Measurements from ENCODE around the gene ORM1.

ORM1 gene

GRCh38 chr9:114350636-114351401 lies 27.9 kb downstream of the ORM1 start:
- peak overlapping the region; percentile 62 to 96 (median 84) for H3K4me2 ChIP-seq
- H3K36me3 ChIP-seq, result peaks cover 93 to 96% (median 94%) of the 10 kb centered on the region in 11 experiments
- peak overlapping the region in 9 of 11 experiments; percentile 36 to 79 (median 65); a peak in 11 of 22 replicates for H3K9ac ChIP-seq
- H3K4me1 ChIP-seq, result peaks cover 30 to 77% (median 64%) of the 10 kb centered on the region in 10 experiments
- no peaks in the 10 kb centered on the region for H3K27me3 ChIP-seq
- H3K27ac ChIP-seq, result peak overlapping the region; percentile 20 to 92 (median 79); a peak in 19 of 22 replicates
- H4K20me1 ChIP-seq, result peaks cover 0 to 37% (median 22%) of the 10 kb centered on the region in 11 experiments; a peak in 14 of 22 replicates
- no peak overlapping the region; a peak in 1 of 20 replicates for H3K4me3 ChIP-seq
- no peak for TF ChIP-seq Cebpa-rat (IDR thresholded peaks at IDR 0.05)
- no peaks in the 10 kb centered on the region for H3K9me3 ChIP-seq (replicated peaks in 1 of 11)

DNA sequence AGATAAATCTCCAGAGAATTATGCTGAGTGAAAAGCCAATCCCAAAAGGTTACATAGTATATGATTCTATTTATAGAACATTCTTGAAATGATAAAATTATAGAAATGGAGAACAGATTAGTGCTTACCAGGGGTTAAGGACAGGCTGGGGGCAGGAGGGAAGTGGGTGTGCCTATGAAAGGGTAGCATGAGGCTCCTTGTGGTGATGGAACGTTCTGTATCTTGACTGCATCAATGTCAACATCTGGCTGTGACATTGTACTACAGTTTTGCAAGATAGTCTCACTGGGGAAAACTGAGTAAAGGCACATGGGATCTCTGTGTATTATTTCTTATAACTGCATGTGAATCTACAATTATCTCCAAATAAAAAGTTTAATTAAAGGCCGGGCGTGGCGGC lies 29.0 kb downstream of the ORM1 start:
- Histone ChIP-seq H3K4me3 (no peak overlapping the region), H3K9ac (peak overlapping the region in 3 of 11 experiments; percentile 14 to 28 (median 18); a peak in 1 of 22 replicates), H3K36me3 (peaks cover 93 to 96% (median 94%) of the 10 kb centered on the region in 11 experiments), H3K27me3 (no peaks in the 10 kb centered on the region), H3K27ac (peak overlapping the region in 6 of 11 experiments; percentile 22 to 92 (median 56); a peak in 10 of 22 replicates), H3K4me1 (peaks cover 30 to 80% (median 66%) of the 10 kb centered on the region in 10 experiments), H3K9me3 (replicated peaks in 1 of 11) (no peaks in the 10 kb centered on the region), H4K20me1 (peaks cover 0 to 43% (median 25%) of the 10 kb centered on the region in 11 experiments; a peak in 14 of 22 replicates), H3K4me2 (peak overlapping the region in 10 of 11 experiments; percentile 14 to 88 (median 32); a peak in 13 of 22 replicates)
- TF ChIP-seq Cebpa-rat (IDR thresholded peaks at IDR 0.05), result no peak

GRCh38 chr9:114355821-114356220 lies 32.9 kb downstream of the ORM1 start:
- Histone ChIP-seq H3K9ac (0 out of 22 replicates have a peak overlapping the region, but pooled peaks of 2 of the 11 experiments have one; percentile 2 to 19), H3K4me1 (peaks cover 0 to 75% (median 46%) of the 10 kb centered on the region in 10 experiments; a peak in 19 of 20 replicates), H3K4me2 (no peak overlapping the region), H3K9me3 (replicated peaks in 1 of 11) (no peaks in the 10 kb centered on the region), H3K4me3 (no peak overlapping the region), H3K27me3 (no peaks in the 10 kb centered on the region), H3K36me3 (peaks cover 98 to 100% (median 99%) of the 10 kb centered on the region in 11 experiments), H3K27ac (peak overlapping the region in 4 of 11 experiments; percentile 15 to 57 (median 28); a peak in 6 of 22 replicates), H4K20me1 (peaks cover 0 to 36% (median 12%) of the 10 kb centered on the region in 11 experiments; a peak in 8 of 22 replicates)
- no peak for TF ChIP-seq Cebpa-rat (IDR thresholded peaks at IDR 0.05)

DNA sequence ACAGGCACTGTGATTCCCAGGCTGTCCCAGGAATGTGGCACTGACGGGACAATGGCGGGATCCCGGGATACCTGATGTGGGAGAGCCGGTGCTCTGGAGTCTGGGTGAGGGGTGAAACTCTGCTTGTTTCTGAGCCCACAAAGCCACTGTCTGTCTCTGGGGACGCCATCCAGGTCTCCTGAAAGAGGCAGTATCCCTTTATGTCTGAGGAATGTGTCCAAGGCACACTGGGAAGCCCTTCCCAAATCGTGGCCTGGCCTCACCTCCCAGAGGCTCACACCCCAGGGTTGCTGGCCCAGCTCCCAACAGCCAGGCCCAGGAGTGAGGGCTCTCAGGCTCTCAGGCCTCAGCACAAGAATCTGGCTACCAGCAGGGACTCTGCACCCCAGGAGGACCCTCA lies 33.9 kb downstream of the ORM1 start:
- no peak for TF ChIP-seq Cebpa-rat (IDR thresholded peaks at IDR 0.05)
- Histone ChIP-seq H4K20me1 (peaks cover 0 to 36% (median 12%) of the 10 kb centered on the region in 11 experiments; a peak in 8 of 22 replicates), H3K36me3 (peaks cover 98 to 100% (median 99%) of the 10 kb centered on the region in 11 experiments)

DNA sequence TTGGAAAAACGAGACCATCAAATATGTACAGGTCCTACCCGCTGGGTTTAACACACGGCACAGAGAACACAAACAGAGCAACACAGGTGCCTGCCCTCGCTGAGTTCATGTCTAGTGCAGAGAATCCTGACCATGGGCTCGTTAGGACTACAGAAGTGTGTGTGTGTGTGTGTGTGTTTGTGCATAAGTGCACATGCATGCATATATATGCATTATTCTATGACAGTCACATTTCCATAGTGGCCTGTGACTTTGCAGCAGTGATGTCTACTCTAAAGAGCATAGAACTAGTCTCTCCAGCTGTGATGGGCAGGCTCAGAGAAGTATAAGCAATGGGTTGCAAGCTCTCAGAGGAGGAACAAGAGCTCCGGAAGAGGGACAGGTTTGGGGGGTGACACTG lies 34.5 kb downstream of the ORM1 start:
- Histone ChIP-seq H3K4me3 (no peak overlapping the region), H3K9ac (peak overlapping the region in 6 of 11 experiments; percentile 21 to 50 (median 44); a peak in 4 of 22 replicates), H4K20me1 (peaks cover 0 to 36% (median 12%) of the 10 kb centered on the region in 11 experiments; a peak in 8 of 22 replicates), H3K9me3 (replicated peaks in 1 of 11) (no peaks in the 10 kb centered on the region), H3K4me1 (peaks cover 8 to 73% (median 45%) of the 10 kb centered on the region in 10 experiments), H3K27ac (peak overlapping the region in 8 of 11 experiments; percentile 9 to 61 (median 49); a peak in 10 of 22 replicates), H3K27me3 (no peaks in the 10 kb centered on the region), H3K4me2 (no peak overlapping the region), H3K36me3 (peaks cover 98 to 100% (median 99%) of the 10 kb centered on the region in 11 experiments)
- no peak for TF ChIP-seq Cebpa-rat (IDR thresholded peaks at IDR 0.05)

More for the DNA sequence above, 33.9 kb downstream of the ORM1 start:
- Histone ChIP-seq H3K4me2 (no peak overlapping the region), H3K4me1 (peaks cover 3 to 73% (median 45%) of the 10 kb centered on the region in 10 experiments), H3K9me3 (replicated peaks in 1 of 11) (no peaks in the 10 kb centered on the region), H3K9ac (peak overlapping the region in 9 of 11 experiments; percentile 2 to 50 (median 25); a peak in 7 of 22 replicates), H3K4me3 (no peak overlapping the region), H3K27me3 (no peaks in the 10 kb centered on the region), H3K27ac (peak overlapping the region in 9 of 11 experiments; percentile 9 to 61 (median 43); a peak in 12 of 22 replicates)

DNA sequence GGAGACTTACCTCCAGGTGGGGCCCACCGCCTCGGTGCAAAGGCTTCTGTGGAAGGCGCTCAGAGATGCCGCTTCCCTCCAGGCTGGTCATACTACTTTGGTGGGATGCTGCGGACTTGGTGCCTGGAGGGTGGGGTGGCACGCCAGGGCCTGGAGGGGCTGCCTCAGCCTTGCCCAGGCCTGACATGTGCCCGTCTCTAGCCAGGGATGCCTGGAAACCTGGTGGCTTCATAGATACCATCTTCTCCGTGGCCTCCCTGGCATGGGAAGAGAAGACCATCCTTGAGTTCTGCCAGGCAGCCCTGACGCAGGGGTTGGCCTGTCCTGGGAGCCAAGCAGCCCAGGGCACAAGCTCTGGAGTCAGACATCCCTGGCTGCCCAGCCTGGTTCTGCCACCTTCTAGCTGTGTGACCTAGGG lies 35.0 kb downstream of the ORM1 start:
- no peaks in the 10 kb centered on the region for H3K9me3 ChIP-seq (replicated peaks in 1 of 11)
- no peak for TF ChIP-seq Cebpa-rat (IDR thresholded peaks at IDR 0.05)
- peaks cover 14 to 73% (median 45%) of the 10 kb centered on the region in 10 experiments for H3K4me1 ChIP-seq
- no peak overlapping the region for H3K4me3 ChIP-seq
- no peaks in the 10 kb centered on the region for H3K27me3 ChIP-seq
- H3K9ac ChIP-seq, result peak overlapping the region in 6 of 11 experiments; percentile 4 to 40 (median 14); a peak in 5 of 22 replicates
- H4K20me1 ChIP-seq, result peaks cover 0 to 36% (median 12%) of the 10 kb centered on the region in 11 experiments; a peak in 8 of 22 replicates
- peaks cover 98 to 100% (median 99%) of the 10 kb centered on the region in 11 experiments for H3K36me3 ChIP-seq
- peak overlapping the region in 9 of 11 experiments; percentile 3 to 53 (median 28); a peak in 9 of 22 replicates for H3K27ac ChIP-seq
- H3K4me2 ChIP-seq, result peak overlapping the region in 1 of 11 experiments; percentile 38; a peak in 2 of 22 replicates

DNA sequence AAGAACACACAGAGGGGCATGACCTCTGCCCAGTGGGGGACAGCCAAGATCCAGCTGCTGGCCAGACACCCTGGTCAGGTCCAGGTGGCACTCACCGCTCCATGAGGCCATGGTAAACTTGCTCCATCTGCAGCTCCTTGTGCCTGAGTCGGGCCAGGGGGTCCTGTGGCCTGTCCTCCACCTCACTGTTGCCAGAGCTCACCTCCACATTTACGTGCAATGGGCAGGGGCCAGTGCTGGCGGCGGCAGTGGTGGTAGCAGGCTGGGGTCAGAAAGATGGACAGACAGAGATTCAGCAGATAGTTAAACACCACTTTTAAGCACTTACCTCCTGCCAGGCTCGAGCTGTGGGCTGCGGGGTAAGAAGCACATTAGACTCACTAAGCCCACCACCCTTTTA lies 36.9 kb downstream of the ORM1 start:
- H3K27ac ChIP-seq, result peak overlapping the region in 8 of 11 experiments; percentile 22 to 100 (median 99); a peak in 11 of 22 replicates
- no peak for TF ChIP-seq Cebpa-rat (IDR thresholded peaks at IDR 0.05)
- H3K4me3 ChIP-seq, result no peak overlapping the region
- peaks cover 33 to 77% (median 55%) of the 10 kb centered on the region in 10 experiments for H3K4me1 ChIP-seq
- no peaks in the 10 kb centered on the region for H3K27me3 ChIP-seq
- no peak overlapping the region for H3K4me2 ChIP-seq
- peaks cover 94 to 100% (median 96%) of the 10 kb centered on the region in 11 experiments for H3K36me3 ChIP-seq
- H4K20me1 ChIP-seq, result peaks cover 0 to 36% (median 12%) of the 10 kb centered on the region in 11 experiments; a peak in 8 of 22 replicates
- H3K9me3 ChIP-seq (replicated peaks in 1 of 11), result peaks cover 0 to 1% (median 0%) of the 10 kb centered on the region in 11 experiments; a peak in 8 of 22 replicates
- peak overlapping the region in 1 of 11 experiments; percentile 23; a peak in 1 of 22 replicates for H3K9ac ChIP-seq

DNA sequence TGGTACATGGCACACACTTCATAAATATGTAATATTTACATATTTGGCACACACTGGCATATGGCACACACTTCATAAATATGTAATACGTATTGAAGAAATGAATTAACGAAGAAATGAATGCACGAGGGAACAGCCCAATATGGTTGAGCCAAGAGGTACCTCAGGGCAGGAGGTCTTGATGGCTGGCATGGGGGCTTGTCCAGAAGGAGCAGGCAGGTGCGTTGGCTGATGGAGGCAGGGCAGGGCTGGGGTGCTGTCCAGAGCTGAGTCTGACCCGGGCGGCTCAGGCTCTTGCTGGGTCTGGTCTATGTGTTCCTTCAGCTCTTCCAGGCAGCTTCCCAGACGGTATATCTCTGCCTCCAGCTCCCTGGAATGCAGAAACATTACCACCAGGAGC lies 38.6 kb downstream of the ORM1 start:
- Histone ChIP-seq H3K27ac (peak overlapping the region in 9 of 11 experiments; percentile 98 to 100 (median 99); a peak in 19 of 22 replicates), H3K9me3 (replicated peaks in 1 of 11) (peaks cover 0 to 6% (median 0%) of the 10 kb centered on the region in 11 experiments; a peak in 9 of 22 replicates), H3K27me3 (no peaks in the 10 kb centered on the region), H3K4me1 (peaks cover 50 to 93% (median 72%) of the 10 kb centered on the region in 10 experiments), H4K20me1 (peaks cover 0 to 27% (median 12%) of the 10 kb centered on the region in 11 experiments; a peak in 7 of 22 replicates), H3K36me3 (peaks cover 84 to 97% (median 90%) of the 10 kb centered on the region in 11 experiments), H3K4me2 (peak overlapping the region in 10 of 11 experiments; percentile 73 to 98 (median 92); a peak in 14 of 22 replicates), H3K4me3 (no peak overlapping the region), H3K9ac (peak overlapping the region in 5 of 11 experiments; percentile 80 to 92 (median 83); a peak in 8 of 22 replicates)
- no peak for TF ChIP-seq Cebpa-rat (IDR thresholded peaks at IDR 0.05)

Measured in BLaER1 treated with 17β-estradiol and CSF1 and Interleukin-3, amounts not matched to agents 10 nM and 100 nM (cell line).